ENCODE measurements around the gene HOXA10.

Gene HOXA10

DNA sequence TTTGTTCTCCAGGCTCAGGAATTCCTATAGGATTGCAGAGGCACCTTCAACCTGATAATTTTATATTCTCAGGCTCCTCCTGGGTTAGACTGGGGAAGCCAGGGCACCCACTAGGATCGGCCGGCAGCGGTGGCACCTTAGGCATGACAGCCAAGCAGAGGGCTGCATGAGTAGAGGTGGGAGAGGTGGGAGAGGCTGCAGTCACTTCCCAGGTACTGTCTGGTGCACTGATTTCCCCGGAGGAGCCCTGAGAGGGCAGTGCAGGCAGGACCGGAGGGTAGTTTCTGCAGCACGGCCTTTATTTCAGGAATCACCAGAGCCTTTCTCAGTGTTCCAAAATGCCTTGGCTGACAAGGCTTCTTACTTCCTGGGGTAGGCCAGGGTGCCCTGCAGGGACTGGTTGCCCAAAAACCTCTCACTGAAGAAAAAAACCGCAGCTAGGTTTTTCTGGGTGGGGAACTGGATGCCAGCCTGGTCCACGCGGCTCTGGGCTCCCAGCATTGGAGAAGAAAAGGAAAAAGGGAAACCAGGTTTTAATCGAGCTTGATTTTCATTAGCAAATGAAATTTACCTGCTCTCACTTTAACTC is 29.3 kb upstream of the HOXA10 start:
- no peak for DNase-seq

- DNase-seq = no peak
Measured at GRCh38 chr7:27202862-27203134, 28.7 kb upstream of the HOXA10 start.

DNA sequence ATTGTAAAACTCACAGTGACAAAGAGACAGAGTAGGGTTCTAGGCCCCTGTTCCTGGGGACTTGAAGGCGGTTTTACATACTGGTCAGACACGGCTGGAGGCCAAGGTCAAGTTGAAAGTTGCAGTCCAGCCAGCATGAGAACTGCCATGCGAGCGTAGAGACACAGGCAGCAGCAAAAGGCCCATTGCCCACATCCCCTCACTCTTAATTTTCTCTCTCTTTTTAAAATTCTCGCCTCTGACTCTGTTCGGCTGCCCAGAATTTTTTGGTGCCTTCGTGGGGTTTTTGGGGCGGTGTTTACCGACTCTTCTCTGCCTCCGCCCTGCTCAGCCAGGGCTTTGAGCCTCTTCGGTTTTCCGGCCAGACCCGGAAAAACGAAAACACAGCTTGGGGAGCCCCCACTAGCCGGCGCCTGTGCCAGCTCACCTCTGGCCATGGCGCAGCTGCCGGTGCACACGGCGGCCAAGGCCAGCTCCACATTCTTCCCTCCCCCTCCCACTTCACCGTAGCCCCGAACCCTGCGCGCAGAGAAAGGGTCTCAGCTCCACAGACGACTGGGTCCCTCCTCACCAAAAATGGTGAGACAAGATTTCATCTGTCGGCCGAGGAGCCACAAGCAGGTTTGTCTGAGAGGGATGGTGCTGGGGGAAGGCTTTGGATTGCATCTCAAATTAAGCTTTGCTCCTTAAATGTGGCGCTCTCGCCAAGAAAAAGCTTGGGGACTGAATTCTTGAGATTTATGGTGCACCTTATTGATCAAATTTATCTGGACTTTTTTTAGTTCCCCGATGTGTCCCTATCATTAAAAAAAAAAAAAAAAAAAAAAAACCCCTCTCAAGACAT is 28.1 kb upstream of the HOXA10 start:
- no peak for DNase-seq

DNA sequence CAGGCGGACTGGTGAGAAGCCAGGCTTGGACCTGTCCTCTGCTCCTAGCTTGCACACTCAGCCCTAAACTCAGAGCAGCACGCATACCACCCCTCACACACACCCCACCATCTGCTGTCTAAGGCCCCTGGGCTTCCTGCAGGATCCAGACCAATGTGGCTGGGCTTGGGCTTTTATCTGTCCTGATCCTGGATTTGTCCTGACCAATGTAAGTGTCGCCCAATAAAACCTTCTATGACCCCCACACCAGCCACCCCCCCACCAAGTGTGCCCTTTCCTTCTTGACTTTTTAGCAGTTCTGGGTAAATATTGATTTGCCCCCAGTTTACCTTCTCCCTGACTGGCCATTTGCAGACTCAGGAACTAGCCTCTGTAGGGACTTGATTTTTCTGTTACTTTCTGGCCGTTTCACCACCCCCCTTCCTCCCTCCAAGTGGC is 27.5 kb upstream of the HOXA10 start:
- peak in 1 of 2 experiments; percentile 13 for DNase-seq

DNA sequence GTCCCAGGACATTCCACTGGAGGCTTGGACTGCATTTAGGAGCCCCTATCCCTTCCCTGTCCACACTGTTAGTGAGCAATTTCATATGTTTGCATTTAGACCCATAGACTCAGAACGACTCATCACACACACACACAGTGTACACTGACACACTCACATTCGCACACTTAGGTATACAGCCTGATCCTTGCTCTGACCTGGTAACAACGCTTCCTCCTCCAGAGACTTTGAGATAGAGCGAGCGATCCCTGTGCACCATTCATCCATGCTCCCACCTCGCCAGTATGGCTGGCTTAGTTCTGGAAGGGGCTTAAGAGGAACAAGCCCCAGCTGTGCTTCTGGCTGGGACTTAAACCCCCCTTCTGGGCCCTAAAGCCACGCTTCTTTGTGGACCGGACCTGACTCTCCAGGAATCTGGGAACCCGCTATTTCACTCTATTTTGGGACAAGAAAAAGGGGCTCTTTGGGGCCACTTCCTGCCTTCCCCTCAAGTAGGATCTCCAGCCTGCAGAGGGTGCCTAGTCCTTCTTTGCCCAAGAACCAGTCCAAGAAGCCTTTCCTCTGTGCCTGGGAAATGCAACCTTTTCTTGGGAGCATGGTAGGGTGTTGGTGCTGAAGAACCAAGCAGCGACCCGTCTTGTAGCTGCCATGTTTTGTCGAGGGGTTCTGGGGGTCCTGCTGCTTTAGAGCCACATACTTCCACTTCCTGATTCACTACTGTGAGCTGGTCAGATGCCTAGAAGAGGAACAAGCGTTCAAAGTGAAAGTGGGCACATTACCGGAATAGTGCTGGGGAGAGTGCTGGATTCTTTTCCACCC is 26.9 kb upstream of the HOXA10 start:
- DNase-seq = peak; percentile 58 to 67

GRCh38 chr7:27199849-27200760 is 26.0 kb upstream of the HOXA10 start, which contains the start of gene HOXA13:
TSS of gene HOXA13 (minus strand) at chr7:27200091. CDS start at chr7:27200077, 14 bp downstream.
- no peak for DNase-seq

DNA sequence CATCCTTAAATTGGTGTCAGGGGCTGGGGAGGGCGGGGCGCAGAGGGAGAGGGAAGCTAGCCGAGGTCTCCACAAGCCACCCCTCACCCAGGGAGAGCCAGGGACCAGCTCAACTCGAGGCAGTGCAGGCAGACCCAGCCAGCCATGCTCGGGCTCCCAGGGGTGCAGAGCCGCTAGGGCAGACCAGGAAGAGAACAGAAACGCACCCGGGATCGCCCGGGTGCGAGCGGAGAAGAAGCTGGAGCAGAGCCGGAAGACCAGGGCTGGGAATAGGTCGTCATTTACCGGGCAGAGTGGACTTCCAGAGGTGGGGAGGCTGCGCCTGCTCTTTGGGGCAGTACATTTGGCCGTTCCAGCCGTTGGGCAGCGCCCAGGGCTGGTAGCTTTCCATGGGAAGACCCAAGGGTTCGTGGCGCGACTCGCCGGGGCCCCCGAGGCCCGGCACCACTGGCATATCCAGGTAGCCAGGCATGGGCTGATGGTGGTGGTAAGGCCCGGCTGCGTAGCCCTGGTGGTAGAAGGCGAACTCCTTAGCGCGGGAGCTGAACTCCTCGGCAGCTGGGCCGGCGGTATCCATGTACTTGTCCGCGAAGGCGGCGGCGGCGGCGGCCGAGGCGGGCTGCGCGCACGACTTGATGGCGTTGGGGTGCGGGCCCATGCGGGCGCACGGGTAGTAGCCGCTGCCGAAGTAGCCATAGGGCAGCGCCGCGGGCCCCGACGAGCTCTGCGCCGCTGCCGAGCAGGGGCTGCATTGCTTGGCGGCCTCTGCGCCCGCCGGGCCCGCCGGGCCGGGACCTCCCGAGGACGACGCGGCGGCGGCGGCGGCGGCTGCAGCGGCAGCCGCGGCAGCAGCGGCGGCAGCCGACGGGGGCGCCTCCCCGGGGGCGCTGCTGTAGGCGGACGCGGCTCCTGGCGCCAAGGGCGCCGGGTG is 25.0 kb upstream of the HOXA10 start:
- no peak for DNase-seq

- no peak for DNase-seq
Measured at GRCh38 chr7:27198138-27198841, 24.2 kb upstream of the HOXA10 start.

GRCh38 chr7:27197137-27198042 is 23.3 kb upstream of the HOXA10 start:
- no peak for DNase-seq

GRCh38 chr7:27196287-27196767 is 22.2 kb upstream of the HOXA10 start:
- peak; percentile 60 to 65 for DNase-seq

DNA sequence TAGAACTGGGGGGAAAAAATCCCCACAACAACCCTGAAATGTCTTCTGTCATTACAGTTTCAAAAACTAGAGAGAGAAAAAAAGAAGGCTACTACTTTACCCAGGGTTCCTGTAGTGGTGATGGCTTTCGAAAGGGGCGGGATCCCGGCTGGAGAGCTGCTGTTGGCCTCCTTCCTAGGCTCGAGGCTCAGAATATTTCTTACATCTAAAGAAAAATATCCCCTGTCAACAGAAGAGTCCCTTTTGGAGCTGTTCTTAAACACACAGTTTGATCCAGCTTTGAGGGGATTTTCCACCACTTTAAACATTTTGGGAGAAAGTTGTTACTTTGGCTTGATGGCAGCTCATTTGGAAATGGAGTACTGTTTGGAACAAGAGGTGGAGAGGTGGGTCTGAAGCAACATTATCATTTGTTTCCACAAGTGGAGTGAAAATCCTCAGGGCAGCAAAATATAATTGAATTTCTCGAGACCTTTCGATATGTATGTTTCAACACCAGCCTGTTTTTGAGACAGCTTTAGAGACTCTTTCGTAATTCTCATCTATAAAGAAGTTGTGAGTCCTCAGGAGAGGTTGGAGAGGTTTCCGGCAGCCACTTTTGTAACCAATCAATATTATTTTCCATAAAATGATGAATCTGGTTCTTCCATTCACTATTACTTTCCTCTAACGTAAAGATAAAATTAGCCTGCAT is 20.7 kb upstream of the HOXA10 start:
- peak in 1 of 2 experiments; percentile 3 for DNase-seq

- DNase-seq = no peak
Measured at GRCh38 chr7:27194002-27194352, 19.9 kb upstream of the HOXA10 start.

GRCh38 chr7:27193335-27194001 is 19.3 kb upstream of the HOXA10 start:
- DNase-seq = no peak

DNA sequence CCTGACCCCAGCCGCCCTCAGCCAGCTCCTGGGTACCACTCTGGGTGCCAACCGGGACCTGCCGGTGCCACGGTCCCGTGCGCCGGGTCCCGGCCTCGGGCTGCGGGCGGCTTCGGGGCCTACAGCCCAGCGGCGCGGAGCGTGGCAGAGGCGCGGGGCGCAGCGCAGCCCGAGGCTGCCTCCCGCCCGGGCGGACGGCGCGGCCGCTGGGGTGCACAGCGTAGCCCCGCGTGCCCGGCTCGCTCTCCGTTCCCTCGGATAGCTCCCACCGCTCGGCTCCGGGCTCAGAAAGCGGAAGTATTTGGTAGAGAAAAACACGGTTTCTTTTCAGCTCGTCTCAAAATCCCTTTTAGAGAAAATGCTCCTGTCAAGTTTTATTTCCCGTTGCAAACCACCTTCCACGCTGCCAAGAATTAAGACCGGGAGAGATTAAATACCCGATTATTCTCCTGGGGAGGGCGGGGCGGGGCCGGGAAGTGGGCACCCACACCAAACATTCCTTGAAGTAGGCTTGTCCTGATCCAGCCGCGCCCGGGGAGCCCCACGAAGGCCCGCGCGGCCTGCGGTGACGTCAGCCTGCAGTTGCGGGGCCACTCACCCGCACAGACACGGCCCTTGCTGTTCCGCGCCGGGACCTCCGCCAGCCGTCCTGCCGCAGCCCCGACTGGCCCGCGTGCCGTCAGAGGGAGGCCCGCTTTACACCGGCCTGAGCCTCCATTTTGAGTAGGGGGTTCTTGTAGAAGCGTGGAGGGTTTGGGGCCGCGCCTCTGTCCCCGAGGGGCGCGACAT is 18.6 kb upstream of the HOXA10 start:
- peak in 1 of 2 experiments; percentile 5 for DNase-seq

- no peak for DNase-seq
Measured at GRCh38 chr7:27191833-27192545, 17.9 kb upstream of the HOXA10 start.

GRCh38 chr7:27191161-27191731 is 17.1 kb upstream of the HOXA10 start:
- no peak for DNase-seq
